Measurements from ENCODE around the gene ZNF385A. TPM values are rescaled to one million over a fixed set of nuclear protein-coding genes. Genes with fewer than 3 reads are reported as not detected.

ZNF385A gene
- total RNA-seq, 4 donors from 2014 or later = 24.2 to 38.9 (median 29.3) TPM

DNA sequence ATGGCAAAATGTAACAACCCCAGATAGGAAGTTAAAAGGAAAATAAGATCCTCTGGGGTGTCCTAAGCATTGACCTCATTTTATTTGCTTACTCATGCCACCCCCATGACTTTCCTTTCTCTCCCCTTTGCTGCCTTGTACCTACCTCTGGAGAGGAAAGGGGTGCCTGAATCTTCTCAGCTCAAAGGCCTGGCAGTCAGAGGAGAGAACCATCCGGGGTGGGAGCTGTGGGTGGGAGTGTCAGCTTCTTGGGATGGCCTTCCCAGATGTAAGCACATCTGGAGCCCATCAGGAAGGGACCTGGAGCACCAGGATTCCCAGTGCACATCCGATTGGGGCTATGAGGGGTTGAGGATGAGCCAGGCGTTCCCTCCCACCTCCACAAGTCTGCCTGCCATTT lies 39.7 kb upstream of the ZNF385A start:
- WGBS, 2 donors = 67 to 85% methylated on average over 3 of the region's 3 CpGs
- H3K27ac ChIP-seq = no peak overlapping the region
- peaks cover 24 to 32% of the 10 kb centered on the region in 2 donors for H3K4me1 ChIP-seq
- H3K27me3 ChIP-seq = no peaks in the 10 kb centered on the region
- intact Hi-C loops (cut with DNase I) = no loop called here
- no peak for TF ChIP-seq POLR2A (IDR thresholded peaks at IDR 0.05)
- TF ChIP-seq, protein P1, sequence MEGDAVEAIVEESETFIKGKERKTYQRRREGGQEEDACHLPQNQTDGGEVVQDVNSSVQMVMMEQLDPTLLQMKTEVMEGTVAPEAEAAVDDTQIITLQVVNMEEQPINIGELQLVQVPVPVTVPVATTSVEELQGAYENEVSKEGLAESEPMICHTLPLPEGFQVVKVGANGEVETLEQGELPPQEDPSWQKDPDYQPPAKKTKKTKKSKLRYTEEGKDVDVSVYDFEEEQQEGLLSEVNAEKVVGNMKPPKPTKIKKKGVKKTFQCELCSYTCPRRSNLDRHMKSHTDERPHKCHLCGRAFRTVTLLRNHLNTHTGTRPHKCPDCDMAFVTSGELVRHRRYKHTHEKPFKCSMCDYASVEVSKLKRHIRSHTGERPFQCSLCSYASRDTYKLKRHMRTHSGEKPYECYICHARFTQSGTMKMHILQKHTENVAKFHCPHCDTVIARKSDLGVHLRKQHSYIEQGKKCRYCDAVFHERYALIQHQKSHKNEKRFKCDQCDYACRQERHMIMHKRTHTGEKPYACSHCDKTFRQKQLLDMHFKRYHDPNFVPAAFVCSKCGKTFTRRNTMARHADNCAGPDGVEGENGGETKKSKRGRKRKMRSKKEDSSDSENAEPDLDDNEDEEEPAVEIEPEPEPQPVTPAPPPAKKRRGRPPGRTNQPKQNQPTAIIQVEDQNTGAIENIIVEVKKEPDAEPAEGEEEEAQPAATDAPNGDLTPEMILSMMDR (IDR thresholded peaks at IDR 0.05) = no peak
- DNase-seq = no peak
- no peak overlapping the region for H3K4me3 ChIP-seq (replicated peaks in 1 of 3)
- no peaks in the 10 kb centered on the region for H3K9me3 ChIP-seq
- H3K36me3 ChIP-seq = no peaks in the 10 kb centered on the region

DNA sequence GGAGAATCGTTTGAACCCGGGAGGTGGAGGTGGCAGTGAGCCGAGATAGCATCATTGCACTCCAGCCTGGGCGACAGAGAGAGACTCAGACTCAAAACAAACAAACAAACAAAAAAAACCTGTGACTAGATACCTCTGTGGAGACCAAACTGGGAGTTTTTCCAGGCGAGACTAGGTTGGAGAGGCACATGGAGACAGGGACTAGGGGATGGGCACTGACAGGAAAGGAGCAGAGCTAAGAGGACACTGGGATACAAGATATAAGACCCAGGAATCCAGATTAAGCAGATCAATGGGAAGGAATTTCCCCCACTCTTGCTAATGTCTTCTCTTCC lies 39.2 kb upstream of the ZNF385A start:
- Histone ChIP-seq H3K4me1 (peaks cover 20 to 28% of the 10 kb centered on the region in 2 donors), H3K4me3 (replicated peaks in 1 of 3) (no peak overlapping the region), H3K36me3 (no peaks in the 10 kb centered on the region), H3K27me3 (no peaks in the 10 kb centered on the region), H3K27ac (no peak overlapping the region), H3K9me3 (no peaks in the 10 kb centered on the region)
- WGBS, 2 donors = 65 to 71% methylated on average over 5 of the region's 5 CpGs
- intact Hi-C loops (cut with DNase I) = no loop called here
- TF ChIP-seq, protein P1 (IDR thresholded peaks at IDR 0.05) = no peak
- no peak for TF ChIP-seq POLR2A (IDR thresholded peaks at IDR 0.05)
- DNase-seq = no peak

DNA sequence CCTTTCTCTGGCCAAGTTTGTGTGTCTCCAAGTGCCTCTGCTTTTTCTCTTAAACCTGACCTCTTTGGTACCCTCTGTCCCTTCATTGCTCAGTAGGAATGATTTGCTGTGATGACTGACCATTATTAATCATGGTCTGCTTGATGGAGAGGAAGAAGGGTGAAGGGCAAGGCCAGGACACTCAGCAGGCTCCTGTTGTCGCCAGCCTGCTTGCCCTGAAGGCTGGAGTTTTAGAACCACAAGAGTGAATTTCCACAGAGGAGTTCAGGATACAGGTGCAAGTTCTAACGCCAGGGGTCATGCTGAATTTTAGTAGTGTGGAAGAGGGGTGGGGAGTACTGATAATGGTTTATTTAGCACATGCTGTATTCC lies 37.3 kb upstream of the ZNF385A start:
- no peak for DNase-seq
- WGBS, 2 donors = 88 to 91% methylated on average over 2 of the region's 2 CpGs
- intact Hi-C loops (cut with DNase I) = no loop called here
- no peak overlapping the region for H3K4me3 ChIP-seq (replicated peaks in 1 of 3)
- H3K4me1 ChIP-seq = peaks cover 7 to 19% of the 10 kb centered on the region in 2 donors
- H3K27me3 ChIP-seq = no peaks in the 10 kb centered on the region
- no peak for TF ChIP-seq POLR2A (IDR thresholded peaks at IDR 0.05)
- TF ChIP-seq, protein P1 (IDR thresholded peaks at IDR 0.05) = no peak
- H3K36me3 ChIP-seq = no peaks in the 10 kb centered on the region
- peak overlapping the region in 2 of 3 donors; percentile 44 to 64 for H3K27ac ChIP-seq
- no peaks in the 10 kb centered on the region for H3K9me3 ChIP-seq

DNA sequence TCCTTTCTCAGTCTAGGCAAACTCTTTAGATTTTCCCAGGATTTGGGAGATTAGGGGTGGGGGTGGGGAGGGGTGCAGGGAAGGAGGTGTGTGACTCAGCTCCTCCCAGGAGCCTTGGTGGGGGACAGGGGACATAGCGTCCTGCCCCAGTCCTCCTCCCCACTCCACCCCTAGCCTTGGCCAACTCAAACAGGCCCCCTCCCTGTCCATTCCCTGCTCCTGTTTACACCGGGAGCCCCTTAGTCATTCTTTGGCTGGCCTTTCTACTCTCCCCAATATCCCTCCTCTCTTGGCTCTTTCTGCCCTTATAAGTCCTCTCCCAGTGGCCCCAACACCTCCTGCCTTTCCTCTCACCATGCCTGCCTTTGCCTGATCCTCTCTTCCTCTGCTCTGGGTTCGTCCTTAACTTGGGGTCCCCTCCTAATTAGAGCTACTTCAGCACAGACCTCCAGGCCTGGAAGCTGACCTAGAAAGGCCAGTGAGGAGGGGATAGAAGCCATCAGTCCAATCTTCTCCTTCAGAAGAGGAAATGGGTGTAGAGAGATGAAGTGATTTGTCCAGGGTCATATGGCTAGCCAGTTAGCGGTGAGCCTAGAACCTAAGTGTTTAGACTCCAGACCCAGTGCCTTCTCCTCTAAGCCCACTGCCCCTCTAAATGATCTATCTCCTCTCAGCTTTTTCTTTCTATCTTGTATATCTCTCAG lies 36.8 kb upstream of the ZNF385A start:
- no peaks in the 10 kb centered on the region for H3K27me3 ChIP-seq
- DNase-seq = no peak
- H3K9me3 ChIP-seq = no peaks in the 10 kb centered on the region
- H3K36me3 ChIP-seq = no peaks in the 10 kb centered on the region
- 72 to 82% methylated on average over 4 of the region's 4 CpGs for WGBS, 2 donors
- no peak overlapping the region for H3K4me3 ChIP-seq (replicated peaks in 1 of 3)
- H3K27ac ChIP-seq = peak overlapping the region; percentile 26 to 64 (median 44)
- TF ChIP-seq, protein P1 (IDR thresholded peaks at IDR 0.05) = no peak
- no peak for TF ChIP-seq POLR2A (IDR thresholded peaks at IDR 0.05)
- intact Hi-C loops (cut with DNase I) = no loop called here
- H3K4me1 ChIP-seq = peaks cover 6 to 16% of the 10 kb centered on the region in 2 donors

DNA sequence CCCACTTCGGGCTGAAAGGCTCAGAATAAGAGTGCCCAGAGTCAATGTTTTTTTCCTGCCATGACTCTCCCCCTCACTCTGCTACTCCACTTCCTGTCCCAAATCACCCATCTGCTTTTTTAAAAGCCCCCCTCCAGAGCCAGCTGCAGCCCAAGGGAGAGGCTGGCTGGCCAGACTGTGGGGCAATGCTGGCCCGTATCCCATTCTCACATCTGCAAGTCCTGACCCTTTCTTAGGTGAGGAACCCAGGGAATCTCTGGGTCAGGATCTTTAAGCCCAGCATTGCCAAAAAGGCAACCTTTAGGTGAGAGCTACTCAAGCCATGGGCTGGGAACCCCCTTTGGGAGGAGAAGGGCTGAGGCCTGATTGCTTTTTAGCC lies 36.2 kb upstream of the ZNF385A start:
- no peak for DNase-seq
- Histone ChIP-seq H3K4me1 (peaks cover 6 to 21% of the 10 kb centered on the region in 2 donors), H3K27me3 (no peaks in the 10 kb centered on the region), H3K4me3 (replicated peaks in 1 of 3) (no peak overlapping the region), H3K27ac (peak overlapping the region; percentile 20 to 64 (median 44)), H3K9me3 (no peaks in the 10 kb centered on the region), H3K36me3 (no peaks in the 10 kb centered on the region)
- WGBS, 2 donors = 71 to 72% methylated on average over 2 of the region's 2 CpGs
- intact Hi-C loops (cut with DNase I) = no loop called here
- TF ChIP-seq POLR2A (IDR thresholded peaks at IDR 0.05) = no peak
- TF ChIP-seq, protein P1 (IDR thresholded peaks at IDR 0.05) = no peak

Data from thyroid gland (tissue), 4 donors.